Retina (tissue), 1 donor: ENCODE data around the gene IL25.
"Not testable (repeated sequence)": the region's sequence is repeated elsewhere in the genome, so short reads cannot be mapped to it uniquely, and the experiment has no call there.

Experiments
- DNase-seq: peaks from one replicate; pipeline ENCODE4 v3.0.0-alpha.2; 2016

Gene IL25

DNA sequence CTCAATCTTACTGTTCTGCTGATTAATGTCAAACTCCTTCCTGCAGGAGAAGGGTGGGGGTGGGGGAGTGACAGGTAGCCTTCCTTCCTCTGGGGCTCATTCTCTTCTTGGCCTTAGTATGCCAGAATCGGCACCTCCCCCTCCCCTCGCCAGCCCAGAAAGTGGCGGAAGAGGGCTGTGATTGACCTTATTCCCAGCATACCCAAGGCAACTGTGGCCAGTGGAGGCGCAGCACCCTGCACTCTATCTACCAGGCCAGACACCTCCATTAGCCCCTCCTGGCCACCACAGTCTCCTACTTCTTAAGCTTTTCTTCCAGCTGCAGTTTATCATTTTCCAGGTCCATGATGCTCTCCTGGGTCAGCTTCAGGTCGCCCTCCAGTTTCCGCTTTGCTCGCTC lies 20.0 kb downstream of the IL25 start:
- DNase-seq, result no peak

DNA sequence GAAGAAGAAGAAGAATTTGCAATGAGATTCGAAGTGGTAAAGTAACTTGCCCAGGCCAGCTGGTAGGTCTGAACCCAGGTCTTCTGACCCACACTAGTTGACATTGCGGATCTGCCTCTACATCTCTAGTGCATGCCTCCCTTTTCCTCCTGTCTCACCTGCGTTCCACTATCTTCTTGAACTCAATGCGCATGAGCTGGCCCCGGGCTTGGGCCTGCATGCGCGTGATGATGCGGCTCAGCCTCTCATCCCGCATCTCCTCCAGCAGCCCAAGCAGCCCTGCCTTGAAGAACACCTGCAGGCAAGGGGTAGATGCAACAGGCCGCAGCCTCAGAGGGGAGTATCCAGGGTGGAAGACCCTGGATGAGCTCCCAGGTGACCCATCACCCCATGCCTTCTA lies 23.5 kb downstream of the IL25 start:
- no peak for DNase-seq

DNA sequence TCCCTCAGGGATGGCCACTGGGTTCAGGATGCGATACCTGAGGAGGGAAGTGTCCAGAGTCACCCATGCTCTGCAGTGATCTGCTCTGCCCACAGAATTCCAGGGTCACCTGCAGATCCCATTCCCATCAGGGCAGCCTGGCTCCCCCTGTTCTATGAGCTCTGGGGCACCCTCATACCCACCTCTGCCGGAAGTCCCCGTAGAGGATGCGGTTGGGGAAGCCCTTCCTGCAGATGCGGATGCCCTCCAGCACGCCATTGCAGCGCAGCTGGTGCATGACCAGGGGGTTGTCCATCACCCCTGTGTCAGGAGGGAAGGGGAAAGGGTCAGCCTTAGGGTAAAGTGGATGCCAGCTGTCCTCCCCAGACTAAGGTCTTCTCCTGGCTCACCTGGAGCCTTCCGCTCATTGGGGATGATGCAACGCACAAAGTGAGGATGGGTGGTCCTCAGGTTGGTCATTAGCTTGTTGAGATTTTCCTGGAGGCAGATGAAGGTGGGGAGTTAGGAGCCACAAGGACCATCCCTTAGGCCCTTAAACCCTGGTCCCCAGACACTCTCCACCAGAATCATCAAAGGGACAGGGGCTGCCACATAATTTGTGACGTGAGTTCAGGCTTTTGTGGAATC lies 24.3 kb downstream of the IL25 start:
- no peak for DNase-seq

DNA sequence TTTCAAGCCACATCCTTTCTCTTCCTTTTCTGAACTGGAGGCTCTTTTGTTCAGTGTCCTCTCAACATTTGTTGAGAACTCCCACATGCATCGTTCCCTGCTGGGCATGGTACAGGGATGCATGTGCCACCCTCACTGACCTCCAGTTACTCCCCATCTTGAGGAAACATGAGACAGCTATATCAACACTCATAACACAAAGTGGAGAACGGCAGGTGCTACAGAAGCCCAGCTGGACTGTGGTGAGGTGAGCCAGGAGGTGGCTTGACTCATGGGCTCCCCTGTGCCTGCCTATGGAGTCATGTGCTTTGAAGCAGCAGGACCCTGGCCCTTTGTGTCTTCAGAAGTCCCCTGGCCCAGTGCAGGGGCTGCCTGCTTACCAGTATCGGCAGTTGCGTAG lies 25.7 kb downstream of the IL25 start:
- no peak for DNase-seq

DNA sequence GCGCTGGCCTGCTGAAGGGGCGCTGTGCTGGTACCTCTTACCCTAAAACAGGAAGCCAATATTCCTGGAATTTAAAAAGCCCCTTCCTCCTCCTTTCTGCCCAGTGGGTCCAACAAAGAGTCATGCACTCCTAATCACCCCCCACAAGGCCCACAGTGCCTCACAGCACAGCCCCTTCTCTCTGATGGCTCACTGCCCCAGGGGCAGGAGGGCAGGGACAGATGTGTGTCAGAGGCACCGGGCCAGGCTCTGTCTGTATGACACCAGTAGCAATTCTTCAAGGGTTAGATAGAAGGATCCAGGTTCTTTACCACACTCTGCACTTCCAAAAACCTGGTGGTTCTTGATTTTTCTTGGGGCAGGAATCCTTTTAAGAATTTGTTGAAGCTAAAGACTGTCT lies 26.5 kb downstream of the IL25 start:
- no peak for DNase-seq

DNA sequence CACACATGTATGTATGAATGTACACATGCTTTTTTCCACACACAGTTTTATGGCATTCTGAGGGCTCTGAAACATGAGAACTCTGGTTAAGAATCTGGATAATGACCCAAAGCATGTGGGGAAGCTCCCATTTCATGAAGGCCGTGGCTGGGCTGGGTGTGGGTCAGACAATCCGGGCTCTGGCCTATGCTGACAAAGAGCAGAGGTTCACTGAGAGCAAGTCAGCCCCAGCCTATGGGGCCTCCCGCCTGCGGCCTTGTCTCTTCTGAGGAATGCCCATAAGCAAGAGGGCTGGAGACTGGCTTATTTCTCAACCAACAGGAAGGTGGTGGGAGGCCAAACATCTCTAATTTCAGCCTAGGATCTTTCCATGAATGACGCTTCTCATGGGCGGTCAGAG lies 27.0 kb downstream of the IL25 start:
- DNase-seq, result no peak

DNA sequence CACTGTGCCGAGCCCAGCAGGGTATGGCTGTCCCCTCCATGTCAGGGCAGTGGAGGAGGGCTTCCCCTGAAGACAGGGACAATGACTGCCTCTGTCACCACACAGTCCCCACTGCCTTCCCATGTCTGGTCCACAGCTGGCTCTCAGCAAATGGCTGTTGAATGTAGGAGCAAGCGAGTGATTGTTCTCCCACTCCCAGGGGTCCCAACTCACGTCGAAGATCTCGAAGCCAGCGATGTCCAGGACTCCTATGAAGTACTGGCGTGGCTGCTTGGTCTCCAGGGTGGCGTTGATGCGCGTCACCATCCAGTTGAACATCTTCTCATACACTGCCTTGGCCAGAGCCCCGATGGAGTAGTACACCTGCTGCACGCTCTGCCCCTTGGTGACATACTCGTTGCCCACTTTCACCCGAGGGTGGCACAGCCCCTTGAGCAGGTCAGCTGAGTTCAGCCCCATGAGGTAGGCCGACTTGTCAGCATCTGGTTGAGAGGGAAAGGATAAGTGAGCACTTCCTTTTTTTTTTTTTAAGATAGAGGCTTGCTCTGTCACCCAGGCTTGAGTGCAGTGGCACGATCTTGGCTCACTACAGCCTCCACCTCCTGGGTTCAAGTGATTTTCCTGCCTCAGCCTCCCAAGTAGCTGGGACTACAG lies 28.0 kb downstream of the IL25 start:
- not testable (repeated sequence) for DNase-seq

DNA sequence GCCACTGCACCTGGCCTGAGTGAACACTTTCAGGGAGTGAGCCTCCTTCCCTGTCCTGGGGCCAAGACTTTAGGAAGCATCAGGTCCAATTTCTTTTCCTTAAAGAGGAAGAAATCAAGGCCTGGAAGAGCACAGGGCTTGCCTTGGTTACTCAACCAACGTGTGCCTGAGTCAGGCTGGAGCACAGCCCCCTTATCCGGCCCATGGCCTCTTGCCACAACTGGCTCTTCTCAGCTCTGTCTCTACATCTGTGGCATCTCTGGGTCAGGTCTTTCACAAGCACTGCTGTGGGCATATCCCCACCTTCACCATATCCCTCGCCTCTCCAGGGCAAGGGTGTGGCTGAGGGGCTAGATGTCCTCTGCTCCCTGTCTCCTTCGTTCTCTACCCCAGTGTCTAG lies 28.7 kb downstream of the IL25 start:
- DNase-seq, result no peak

DNA sequence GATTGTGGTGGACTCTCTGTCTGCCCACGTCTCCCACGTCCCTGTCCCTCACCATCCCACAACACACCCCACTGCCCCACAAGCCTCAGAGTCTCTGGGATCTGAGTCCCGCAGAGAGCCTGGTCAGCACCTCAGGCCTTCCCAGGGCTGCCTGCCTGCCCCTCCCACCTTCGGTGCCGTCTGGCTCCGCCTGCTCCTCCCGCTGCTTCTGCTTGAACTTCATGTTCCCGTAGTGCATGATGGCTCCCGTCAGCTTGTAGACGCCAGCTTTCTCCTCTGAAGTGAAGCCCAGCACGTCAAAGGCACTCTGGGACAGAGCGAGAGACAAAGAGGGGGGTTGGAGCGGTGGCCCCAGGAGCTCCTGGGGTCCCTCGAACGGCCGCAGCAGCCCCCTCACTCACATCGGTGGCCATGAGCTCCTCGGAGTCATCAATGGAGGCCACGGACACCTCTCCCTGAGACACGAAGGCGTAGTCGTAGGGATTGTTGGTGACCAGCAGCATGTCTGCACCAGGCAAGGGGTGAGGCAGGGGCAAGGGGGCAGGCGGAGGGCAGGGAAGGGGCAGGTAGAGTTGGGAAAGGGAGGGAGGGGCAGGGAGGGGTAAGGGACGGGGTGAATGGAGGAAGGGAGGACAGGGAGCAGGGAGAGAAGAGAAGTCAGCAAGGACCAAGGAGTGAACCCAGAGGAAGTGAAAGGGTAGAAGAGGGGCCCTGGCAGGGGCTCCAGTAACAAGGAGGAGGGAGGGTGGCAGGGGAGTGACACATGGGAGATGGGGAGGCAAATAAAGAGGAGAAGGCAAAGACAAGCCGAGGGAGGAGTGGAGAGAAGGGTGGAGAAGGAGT lies 29.9 kb downstream of the IL25 start:
- no peak for DNase-seq

DNA sequence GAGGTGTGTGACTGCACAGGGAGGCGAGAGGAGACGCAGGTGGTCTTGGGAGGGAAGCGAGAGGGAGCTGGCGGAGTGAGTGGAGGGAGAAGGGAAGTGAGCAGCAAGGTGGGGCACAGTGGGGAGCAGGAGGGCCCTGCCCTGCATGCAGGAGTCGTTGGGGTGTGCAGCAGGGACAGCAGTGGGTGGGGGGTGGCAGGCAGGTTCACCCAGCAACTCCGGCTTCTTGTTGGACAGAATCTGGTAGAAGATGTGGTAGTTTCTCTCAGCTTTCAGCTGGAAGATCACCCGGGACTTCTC lies 30.5 kb downstream of the IL25 start:
- DNase-seq, result no peak

DNA sequence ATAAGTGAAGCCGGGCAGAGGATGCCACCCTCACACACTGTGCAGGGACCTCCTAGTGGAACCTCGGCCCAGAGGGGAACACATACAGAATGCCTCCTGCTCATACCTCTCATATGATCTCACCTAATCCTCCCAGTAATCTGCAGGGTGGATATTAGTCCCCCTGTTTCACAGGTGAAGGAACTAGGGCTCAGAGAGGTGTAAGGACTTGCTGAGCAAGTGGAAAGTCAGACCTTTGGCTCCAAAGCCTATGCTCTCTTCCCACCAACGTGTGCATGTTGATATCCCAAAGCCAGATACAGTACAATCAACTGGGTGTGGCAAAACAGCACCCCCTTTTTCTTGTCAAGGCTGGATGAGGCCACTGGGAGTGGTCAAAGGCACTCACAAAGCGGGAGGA lies 31.3 kb downstream of the IL25 start:
- DNase-seq, result no peak

DNA sequence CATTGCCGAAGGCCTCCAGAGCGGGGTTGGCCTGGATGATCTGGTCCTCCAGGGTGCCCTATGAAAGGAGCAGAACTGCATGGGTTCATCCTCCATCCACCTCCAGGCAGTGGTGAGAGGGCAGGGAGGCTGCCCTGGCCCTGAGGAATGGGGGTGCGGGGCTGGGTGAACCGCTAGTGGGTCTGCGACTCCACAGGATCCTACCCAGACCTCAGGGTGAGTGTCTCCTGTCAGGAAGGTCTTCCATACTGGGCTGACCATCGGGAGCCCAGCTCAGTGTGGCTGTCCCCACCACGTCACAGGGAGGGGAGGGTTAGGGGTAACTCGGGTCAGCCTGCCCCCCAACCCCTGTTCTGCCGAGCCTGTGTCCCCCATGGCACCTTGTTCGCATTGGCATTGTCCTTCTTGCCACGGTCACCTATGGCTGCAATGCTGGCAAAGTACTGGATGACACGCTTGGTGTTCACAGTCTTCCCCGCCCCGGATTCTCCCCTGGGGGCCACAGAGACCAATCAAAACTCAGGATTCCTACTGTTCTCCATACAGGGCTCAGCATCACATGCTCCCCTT lies 31.8 kb downstream of the IL25 start:
- no peak for DNase-seq

DNA sequence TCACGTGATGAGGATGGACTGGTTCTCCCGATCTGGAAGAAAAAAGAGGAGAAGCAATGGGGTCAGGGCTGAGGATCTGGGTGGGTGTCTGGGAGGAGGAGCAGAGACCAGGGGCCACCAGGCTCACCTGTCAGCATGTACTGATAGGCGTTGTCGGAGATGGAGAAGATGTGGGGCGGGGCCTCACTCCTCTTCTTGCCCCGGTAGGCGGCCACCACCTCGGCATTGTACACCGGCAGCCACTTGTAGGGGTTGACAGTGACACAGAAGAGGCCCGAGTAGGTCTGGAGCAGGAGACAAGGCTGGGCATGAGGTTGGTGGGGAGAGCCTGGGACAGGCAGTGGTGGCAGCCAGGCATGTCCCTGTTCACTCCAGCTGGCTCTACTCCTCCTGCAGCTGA lies 32.5 kb downstream of the IL25 start:
- DNase-seq, result no peak

DNA sequence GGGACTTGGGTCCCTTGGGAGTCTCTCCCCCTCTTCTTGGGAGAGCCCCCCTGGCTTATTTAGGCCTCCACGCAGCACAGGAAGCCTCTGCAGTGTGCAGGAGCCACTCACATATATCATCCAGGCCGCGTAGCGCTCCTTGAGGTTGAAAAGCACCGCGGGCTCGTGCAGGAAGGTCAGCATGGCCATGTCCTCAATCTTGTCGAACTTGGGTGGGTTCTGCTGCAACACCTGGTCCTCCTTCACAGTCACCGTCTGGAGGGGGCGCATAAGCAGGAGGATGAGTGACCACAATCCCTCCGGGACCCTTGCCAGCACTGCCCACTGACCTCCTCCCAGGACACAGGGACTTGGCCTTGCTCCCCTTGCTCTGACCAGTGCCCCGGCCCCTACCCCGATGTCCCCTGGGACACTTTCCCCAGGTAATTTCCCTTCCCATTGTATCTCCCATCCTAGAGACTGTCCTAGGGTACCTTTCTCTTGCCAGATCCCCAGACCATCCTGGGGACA lies 33.0 kb downstream of the IL25 start:
- no peak for DNase-seq

DNA sequence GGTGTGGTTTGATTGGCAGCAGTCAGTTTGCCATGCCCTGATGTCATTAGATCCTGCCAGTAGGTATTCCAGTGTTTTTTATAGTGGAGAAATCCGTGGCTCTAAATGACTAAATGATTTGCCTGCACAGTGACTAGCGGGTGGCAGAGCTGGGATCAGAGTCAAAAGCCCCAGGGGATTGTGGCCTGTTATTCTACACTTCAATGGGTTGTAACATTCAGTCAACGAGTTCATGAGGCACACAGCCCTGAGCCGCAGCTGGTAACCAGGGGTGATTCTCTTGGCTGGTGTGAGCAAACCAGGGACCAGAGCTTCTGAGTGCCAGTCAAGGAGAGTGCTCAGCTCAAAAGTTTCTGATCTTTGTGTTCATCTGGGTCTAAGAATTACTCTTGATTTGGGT lies 33.6 kb downstream of the IL25 start:
- peak; percentile 35 for DNase-seq

DNA sequence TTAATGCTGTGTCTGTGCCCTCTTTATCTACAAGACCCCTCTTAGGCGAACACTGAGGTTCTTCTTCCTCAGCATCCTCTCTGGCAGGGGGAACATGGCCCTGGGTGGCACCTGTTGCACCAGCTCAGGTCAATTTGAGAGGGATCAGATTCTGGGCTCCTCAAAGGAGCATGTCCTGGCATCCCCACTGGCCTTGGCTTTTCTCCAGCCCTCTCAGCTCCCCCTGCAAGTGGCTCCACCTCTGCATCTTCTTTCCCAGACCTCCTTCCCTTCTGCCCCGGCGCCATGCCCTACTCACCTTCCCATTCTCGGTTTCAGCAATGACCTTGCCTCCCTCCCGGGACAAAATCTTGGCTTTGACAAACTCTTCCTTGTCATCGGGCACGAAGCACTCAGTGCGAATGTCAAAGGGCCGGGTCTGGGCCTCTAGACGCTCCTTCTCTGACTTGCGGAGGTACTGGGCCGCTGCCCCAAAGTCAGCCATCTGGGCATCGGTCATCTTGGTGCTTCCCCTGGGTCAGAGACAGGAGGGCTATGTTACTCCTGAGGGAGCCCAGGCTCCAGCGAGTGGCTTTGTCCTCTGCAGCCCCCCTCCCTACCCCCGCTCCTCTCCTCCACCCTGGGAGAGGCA lies 34.2 kb downstream of the IL25 start:
- no peak for DNase-seq

DNA sequence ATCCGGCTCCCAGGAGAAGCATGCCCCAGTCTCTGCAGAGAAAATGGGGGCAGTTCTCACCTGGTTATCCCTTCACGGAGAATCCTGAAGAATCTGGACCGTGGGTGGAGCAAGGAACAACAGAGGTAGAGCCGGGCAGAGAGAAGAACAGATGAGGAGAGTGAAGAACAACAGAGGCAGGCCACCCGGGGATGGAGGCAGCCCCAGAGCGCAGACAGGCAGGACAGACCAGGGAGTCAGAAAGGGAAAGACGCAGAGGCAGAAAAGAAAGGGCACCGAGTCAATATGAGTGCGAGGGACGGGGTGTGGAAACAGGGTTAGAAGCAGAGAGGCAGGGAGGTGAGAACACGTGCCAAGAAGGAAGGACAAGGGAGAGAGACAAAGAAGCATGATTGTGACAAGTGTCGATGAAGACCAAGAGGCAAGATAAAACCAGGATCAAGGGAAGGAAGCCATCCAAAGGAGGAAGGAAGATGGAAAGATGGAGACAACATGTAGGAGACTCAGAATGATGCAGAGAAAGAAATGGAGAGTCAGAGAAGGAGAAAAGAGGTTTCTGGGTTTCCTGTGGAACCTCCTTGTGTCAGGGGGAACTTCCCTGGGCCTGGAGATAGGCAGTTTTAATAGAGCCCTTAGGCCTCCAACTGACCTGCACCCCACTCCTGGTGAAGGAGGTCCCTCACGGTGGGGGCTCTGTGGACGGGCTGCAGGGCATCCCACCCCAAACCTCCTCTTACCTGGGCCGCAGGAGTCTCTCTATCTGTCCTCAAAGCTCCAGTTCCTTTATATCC lies 35.1 kb downstream of the IL25 start, which contains the start of gene MYH6:
MYH6 (minus strand) TSS at position 758 of the 791 bp plus-strand sequence. CDS start 1,050 bp downstream, outside the sequence.
- DNase-seq, result no peak

DNA sequence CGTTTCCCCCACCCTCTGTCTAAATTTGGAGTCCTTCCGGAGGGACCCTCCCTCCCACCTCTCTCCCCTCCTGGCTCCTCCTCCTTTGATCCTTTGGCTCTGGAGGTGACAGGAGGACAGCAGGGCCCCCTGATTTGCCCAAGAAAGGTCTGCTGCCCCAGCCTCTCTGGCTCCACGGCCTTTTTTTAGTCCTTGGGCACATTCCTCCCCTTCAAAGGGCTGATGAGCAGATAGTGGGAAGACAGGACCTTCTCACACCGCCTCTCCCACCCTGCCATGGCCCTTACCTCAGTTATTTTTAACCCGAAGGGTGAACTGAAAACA lies 35.7 kb downstream of the IL25 start:
- DNase-seq, result no peak

DNA sequence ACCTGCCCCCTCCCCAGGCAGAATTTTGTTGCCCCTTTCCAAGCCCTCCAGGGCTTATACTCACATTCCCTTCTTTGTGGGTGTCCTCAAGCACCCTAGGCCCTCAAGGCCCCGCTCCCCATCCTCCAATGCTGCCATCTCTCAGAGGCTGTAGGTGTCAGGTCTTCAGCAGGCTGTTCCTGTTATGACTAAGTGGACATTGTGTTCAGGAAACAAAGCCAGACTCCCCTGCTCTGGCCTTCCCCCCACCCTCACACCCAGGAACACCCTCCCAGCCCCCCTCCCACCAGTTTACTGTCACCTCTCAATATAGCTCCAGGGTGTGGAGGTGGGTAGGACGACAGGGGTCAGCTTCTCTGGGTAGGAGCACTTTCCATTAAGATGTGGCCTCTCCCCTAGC lies 36.9 kb downstream of the IL25 start:
- DNase-seq, result no peak

DNA sequence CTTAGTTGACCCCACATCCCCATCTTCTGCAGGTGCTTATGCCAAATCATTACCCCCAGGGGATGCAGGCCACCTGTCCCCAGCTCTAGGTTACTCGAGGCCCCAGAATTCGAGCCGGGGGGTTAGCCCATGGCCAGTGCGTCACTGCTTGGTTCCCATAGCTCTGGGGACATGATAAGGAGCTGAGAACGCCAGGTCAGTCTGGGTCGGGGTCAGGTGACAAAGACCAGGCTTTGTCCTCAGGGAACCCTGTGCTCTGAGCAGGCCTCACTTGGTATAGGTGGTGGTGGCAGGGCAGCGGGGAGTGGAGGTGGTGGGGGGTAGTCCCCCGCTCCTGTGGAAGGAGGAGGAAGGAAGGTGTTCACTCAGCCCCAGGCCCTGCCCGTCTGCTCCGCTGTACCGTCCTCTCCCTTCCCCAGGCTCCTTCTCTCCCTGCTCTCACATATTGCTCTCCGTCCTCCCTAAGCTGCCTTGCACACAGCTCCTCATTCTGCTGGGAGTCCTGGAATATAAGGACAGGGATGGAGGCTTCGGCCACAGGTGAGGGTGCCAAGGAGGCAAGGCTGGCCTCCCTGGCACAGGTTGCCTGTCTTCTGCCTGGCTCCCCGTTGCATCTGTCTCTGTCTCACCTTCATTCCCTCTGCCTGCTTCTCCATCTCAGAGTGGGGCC lies 37.5 kb downstream of the IL25 start:
- DNase-seq, result no peak

DNA sequence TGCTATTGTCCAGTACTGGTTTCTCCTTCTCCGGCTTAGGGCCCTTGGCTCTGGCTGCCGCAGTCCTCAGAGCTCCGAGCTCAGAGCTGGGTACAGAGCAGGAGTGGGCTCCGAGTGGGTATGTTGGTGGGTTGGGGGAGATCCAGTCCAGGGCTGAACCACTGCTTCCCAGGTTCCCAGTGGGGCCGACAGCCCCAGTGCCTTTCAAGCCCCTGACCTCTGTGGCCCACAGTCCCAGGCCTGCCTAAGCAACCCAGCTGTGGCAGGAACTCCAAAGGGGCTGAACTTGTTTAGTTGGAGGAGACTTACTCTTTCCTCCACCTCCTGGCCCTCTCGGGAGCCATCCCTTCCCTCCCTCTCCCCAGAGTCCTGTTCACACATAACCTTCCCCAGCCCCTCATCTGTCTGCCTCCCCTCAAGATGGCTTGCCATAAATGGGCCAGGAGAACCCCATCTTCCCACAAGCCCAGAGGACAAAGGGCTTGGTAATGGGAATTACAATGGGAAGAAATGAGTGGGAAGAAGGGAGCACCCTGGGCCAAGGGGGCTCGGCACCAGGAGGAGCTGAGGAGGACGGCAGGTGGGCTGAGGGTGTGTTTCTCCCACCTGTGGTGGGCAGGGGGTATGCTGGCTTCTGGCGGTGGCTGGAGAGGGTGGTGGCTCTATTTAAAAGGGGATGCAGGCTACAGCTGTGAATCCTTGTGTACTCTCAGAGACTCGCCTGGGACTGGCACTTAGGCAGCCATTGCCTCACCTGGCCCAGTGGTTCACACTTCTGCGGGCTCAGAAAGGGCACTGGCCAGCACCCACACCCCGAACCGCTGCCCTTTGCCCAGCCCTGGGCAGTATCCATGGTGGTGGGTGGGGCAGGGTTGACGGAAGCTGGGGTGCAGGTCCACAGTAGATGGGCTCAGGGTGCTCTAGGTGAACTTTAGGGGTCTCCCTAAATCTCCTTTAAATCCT lies 39.2 kb downstream of the IL25 start:
- DNase-seq, result no peak
